Esophagus squamous epithelium (tissue), 5 donors: Measurements from ENCODE around the gene MDFIC. TPM values are rescaled to one million over a fixed set of nuclear protein-coding genes. Genes with fewer than 3 reads are reported as not detected.

Experiments used
- DNase-seq: peaks from one replicate; lab custom pipeline; 2025; lab: John Stamatoyannopoulos, UW
- H3K27ac ChIP-seq, 4 donors: fragments of 200-600 bp; sonication (generic); one replicate each; pipeline ENCODE4 v1.5.1; 2016 to 2019; ENCODE audit warnings: mild to moderate bottlenecking in 1 of 4
- H3K27me3 ChIP-seq, 4 donors: fragments of 200-600 bp; sonication (generic); 1 replicate in 3 of 4; 2 replicates in 1 of 4; pipeline versions ENCODE4 v1.5.1 to v1.6.0; 2017 to 2021; ENCODE audit warnings: antibody characterized with exemption in 1 of 4
- H3K36me3 ChIP-seq, 3 donors: fragments of 200-600 bp; sonication (generic); one replicate each; pipeline ENCODE4 v1.5.1; 2016 to 2019
- H3K4me1 ChIP-seq, 3 donors: fragments of 200-600 bp; sonication (generic); one replicate each; pipeline ENCODE4 v1.5.1; 2017 to 2019
- H3K4me3 ChIP-seq, 4 donors: fragments of 200-600 bp; sonication (generic); 1 replicate in 3 of 4; 2 replicates in 1 of 4; pipeline ENCODE4 v1.5.1; 2016 to 2019; ENCODE audit warnings: mild to moderate bottlenecking in 2 of 4, moderate library complexity in 1 of 4
- H3K9me3 ChIP-seq, 3 donors: fragments of 200-600 bp; sonication (generic); one replicate each; pipeline ENCODE4 v1.5.1; 2016 to 2019
- CTCF ChIP-seq, 6 experiments: fragments of 450-650 bp in 4 of 6; fragments of 200-600 bp in 2 of 6; sonication (generic) in 2 of 6; IDR thresholded peaks; one replicate each; pipeline ENCODE4 v1.5.1; 2016 to 2019; ENCODE audit warnings: antibody characterized with exemption in 6 of 6, mild to moderate bottlenecking in 4 of 6, moderate library complexity in 4 of 6
- POLR2A ChIP-seq, 4 donors: fragments of 450-650 bp; IDR thresholded peaks; one replicate each; pipeline ENCODE4 v1.6.1; 2017; ENCODE audit warnings: antibody characterized with exemption in 4 of 4, mild to moderate bottlenecking in 4 of 4, moderate library complexity in 3 of 4
- WGBS, 2 donors: methylation state at CpG; one replicate each; pipeline ENCODE4 v1.1.5; 2018; 5-methylcytosine and 5-hydroxymethylcytosine counted together
- intact Hi-C: fragments of 100-400 bp; cut with DNase I; formaldehyde crosslinking; loops from one replicate; pipeline ENCODE4 v1.15.0; 2022
- total RNA-seq, 4 donors: library from RNA; depleted of rRNA; stranded (reverse); fragments of >200 nt; gene quantifications; one replicate each; pipeline ENCODE4 v1.1.0, GENCODE V29; 2016
- donor health status: DM: yes; HTN: yes; CAD: no.

MDFIC gene
- total RNA-seq, 4 donors from 2014 or later = 16.0 to 29.2 (median 21.3) TPM

- Histone ChIP-seq H3K9me3 (no peaks in the 10 kb centered on the region), H3K4me3 (no peak overlapping the region), H3K27me3 (no peaks in the 10 kb centered on the region), H3K4me1 (peaks cover 0 to 41% (median 8%) of the 10 kb centered on the region in 3 donors), H3K27ac (no peak overlapping the region), H3K36me3 (no peaks in the 10 kb centered on the region)
- no peak for TF ChIP-seq POLR2A (IDR thresholded peaks at IDR 0.05)
- TF ChIP-seq CTCF (IDR thresholded peaks at IDR 0.05) = no peak
- DNase-seq = no peak
- intact Hi-C loops = no loop called here
Observed at GRCh38 chr7:114934713-114935112, 12.8 kb downstream of the MDFIC start.

- no peak overlapping the region for H3K27ac ChIP-seq
- no peaks in the 10 kb centered on the region for H3K36me3 ChIP-seq
- TF ChIP-seq POLR2A (IDR thresholded peaks at IDR 0.05) (no peak), CTCF (IDR thresholded peaks at IDR 0.05) (no peak)
- H3K4me3 ChIP-seq = no peak overlapping the region
- peaks cover 0 to 27% (median 5%) of the 10 kb centered on the region in 3 donors for H3K4me1 ChIP-seq
- no peaks in the 10 kb centered on the region for H3K27me3 ChIP-seq
- no peaks in the 10 kb centered on the region for H3K9me3 ChIP-seq
- 68 to 82% methylated on average over 2 of the region's 2 CpGs for WGBS, 2 donors
- intact Hi-C loops = no loop called here
- no peak for DNase-seq
Observed at GRCh38 chr7:114936471-114936870, 14.6 kb downstream of the MDFIC start.

GRCh38 chr7:114937446-114937845 lies 15.6 kb downstream of the MDFIC start:
- no peaks in the 10 kb centered on the region for H3K27me3 ChIP-seq
- H3K36me3 ChIP-seq = no peaks in the 10 kb centered on the region
- H3K4me1 ChIP-seq = peaks cover 0 to 27% (median 7%) of the 10 kb centered on the region in 3 donors
- DNase-seq = no peak
- H3K9me3 ChIP-seq = no peaks in the 10 kb centered on the region
- no peak for TF ChIP-seq CTCF (IDR thresholded peaks at IDR 0.05)
- no peak for TF ChIP-seq POLR2A (IDR thresholded peaks at IDR 0.05)
- 64 to 89% methylated on average over 1 of the region's 1 CpG for WGBS, 2 donors
- no peak overlapping the region for H3K4me3 ChIP-seq
- intact Hi-C loops = no loop called here
- no peak overlapping the region for H3K27ac ChIP-seq

- no peak overlapping the region for H3K4me3 ChIP-seq
- H3K36me3 ChIP-seq = no peaks in the 10 kb centered on the region
- H3K9me3 ChIP-seq = no peaks in the 10 kb centered on the region
- H3K27me3 ChIP-seq = no peaks in the 10 kb centered on the region
- TF ChIP-seq CTCF (IDR thresholded peaks at IDR 0.05) = no peak
- TF ChIP-seq POLR2A (IDR thresholded peaks at IDR 0.05) = no peak
- H3K4me1 ChIP-seq = peaks cover 0 to 24% (median 2%) of the 10 kb centered on the region in 3 donors
- H3K27ac ChIP-seq = no peak overlapping the region
- intact Hi-C loops = no loop called here
- no peak for DNase-seq
Observed at GRCh38 chr7:114938785-114939184, 16.9 kb downstream of the MDFIC start.

- no peak for DNase-seq
- Histone ChIP-seq H3K27ac (no peak overlapping the region), H3K4me3 (no peak overlapping the region), H3K27me3 (no peaks in the 10 kb centered on the region), H3K9me3 (no peaks in the 10 kb centered on the region), H3K4me1 (peaks cover 0 to 16% (median 5%) of the 10 kb centered on the region in 3 donors), H3K36me3 (no peaks in the 10 kb centered on the region)
- 53 to 73% methylated on average over 3 of the region's 3 CpGs for WGBS, 2 donors
- peak in 1 of 6 experiments; percentile 16 for TF ChIP-seq CTCF (IDR thresholded peaks at IDR 0.05)
- no peak for TF ChIP-seq POLR2A (IDR thresholded peaks at IDR 0.05)
- intact Hi-C loops = no loop called here
Observed at GRCh38 chr7:114939484-114940097, 17.7 kb downstream of the MDFIC start.
